NCI-H146 treated with DMSO at 0.1 percent for 48 hours (cell line): ENCODE results near the gene ZNF219.
A peak's percentile ranks its signal among the peaks of the same experiment; 100 is the strongest.

Experiments used
- DNase-seq: peaks from one replicate; lab custom pipeline; 2025; ENCODE audit not compliant: unreplicated experiment; lab: John Stamatoyannopoulos, UW

Gene ZNF219

DNA sequence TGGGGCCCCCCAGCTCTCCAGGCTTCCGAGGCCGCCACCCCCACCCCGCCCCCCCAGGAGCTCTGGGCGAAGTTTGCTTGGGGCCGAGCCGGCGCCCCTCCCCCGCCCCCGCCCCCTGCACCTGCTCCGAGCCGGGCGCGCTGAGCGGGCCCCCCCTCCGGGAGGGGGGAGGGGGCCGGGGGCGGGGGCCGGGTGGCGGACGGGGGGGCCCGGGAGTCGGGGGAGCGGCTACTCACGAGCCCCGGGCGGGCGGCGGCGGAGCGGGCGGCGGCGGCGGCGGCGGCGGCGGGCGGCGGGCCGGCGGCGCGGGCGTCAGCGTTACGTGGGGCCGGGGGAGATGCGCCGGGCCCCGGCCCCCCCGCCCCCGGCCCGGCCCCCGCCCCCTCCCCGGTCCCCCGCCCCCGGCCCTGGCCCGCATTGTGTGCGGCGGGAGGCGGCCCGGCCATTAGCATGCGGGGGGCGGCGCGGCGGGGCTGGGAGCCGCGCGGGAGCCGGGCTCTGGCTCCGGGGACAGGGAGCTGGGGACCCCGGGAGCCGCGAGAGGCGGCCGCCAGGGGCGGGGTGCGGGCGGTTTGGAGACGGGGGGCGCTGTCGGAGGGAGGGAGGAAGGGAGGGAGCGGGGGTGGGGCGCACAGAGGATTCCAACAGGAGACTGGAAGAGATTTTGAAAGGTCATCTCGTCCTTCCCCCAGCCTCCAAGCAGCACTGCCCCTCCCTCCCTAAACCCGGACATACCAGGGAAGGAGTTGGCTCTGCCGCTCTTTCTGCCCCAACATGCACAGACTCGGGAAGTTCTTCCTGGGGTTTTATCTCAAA lies at the start of gene ZNF219:
Gene ZNF219, minus strand, starts transcription at position 580 of the 816 bp plus-strand sequence. CDS start 5,064 bp downstream, outside the sequence.
- DNase-seq = peak; percentile 44

- DNase-seq = no peak
Observed at GRCh38 chr14:21145437-21145836, 47.0 kb upstream of the ZNF219 start.

DNA sequence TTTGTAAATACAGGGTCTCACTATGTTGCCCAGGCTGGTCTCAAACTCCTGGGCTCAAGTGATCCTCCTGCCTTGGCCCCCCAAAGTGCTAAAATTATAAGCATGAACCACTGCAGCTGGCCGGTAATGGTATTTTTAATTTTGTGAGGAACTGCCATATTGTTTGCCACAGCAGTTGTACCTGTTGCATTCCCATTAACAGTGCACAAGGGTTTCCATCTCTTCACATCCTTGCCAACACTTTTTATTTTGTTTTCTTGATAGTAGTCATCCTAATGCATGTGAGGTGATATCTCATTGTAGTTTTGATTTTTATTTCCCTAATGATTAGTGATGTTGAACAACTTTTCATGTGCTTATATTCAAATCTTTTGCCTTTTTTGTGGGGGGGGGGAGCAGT lies 43.9 kb upstream of the ZNF219 start:
- DNase-seq = no peak

- peak; percentile 0 for DNase-seq
Observed at GRCh38 chr14:21136024-21136423, 37.6 kb upstream of the ZNF219 start.

DNA sequence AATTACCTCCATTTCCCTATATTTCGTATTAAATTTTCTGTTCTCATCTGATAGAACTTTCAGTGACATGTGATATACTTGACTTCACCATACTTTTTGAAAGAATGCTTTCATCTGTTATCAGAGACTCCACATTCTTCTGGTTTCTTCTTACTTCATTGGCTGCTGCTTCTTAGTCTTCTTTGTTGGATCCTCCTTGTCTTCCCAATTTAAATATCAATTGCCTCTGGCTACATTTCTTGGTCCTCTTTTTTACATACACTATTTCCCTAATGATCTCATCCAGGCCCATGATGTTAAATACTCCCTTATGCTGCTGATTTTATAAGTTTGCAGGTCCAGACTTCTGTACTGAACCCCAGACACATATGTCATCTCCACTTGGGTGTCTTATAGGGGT lies 35.4 kb upstream of the ZNF219 start:
- DNase-seq = no peak

GRCh38 chr14:21123429-21123828 lies 25.0 kb upstream of the ZNF219 start:
- DNase-seq = no peak

- DNase-seq = no peak
Observed at GRCh38 chr14:21121122-21121521, 22.7 kb upstream of the ZNF219 start.

DNA sequence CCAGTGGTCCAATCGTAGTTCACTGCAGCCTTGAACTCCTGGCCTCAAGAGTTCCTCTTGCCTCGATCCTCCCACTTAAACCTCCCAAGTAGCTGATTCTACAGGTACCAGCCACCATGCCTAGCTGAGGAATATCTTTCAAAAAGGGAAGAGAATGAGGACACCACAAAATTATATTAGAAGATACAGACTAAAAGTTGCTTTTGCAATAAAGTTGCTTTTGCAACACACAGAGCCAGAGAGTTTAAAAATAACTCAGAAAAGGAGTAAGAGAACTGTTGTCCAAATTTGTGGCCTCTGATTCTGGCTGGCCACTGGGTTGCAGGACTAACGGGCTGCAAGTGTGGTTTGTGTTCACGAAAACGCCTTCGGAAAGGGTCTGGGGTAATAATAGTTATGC lies 22.2 kb upstream of the ZNF219 start:
- no peak for DNase-seq

DNA sequence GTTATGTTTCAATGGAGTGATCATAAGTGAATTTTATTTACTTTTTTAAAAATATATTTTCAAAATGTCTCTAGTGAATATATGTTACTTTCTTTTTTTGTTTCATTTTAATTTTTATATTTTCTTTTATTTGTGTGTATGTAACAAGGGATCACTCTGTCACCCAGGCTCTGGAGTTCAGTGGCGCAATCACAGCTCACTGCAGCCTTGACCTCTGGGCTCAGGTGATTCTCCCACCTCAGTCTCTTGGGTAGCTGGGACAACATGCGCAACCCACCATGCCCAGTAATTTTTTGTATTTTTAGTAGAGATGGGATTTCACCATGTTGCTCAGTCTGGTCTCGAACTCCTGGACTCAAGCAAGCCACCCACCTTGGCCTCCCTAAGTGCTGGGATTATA lies 20.5 kb upstream of the ZNF219 start:
- DNase-seq = no peak

DNA sequence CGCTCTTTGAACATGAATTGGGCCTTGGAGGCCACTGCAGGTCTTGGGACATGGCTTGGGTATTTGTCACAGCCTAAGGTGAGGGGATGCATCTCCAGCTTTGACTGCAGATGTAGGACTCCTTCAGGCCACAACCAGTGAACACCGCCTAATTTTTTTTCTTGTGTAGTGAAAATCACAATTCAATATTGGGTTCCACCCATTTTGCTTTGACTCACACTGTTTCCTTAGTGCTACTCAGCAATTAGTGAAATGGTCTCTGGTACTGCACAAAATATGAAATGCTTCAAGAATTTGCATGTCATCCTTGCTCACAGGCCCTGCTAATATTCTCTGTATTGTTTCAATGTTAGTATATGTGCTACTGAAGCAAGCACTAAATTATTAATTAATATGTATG lies 14.9 kb upstream of the ZNF219 start:
- DNase-seq = no peak

GRCh38 chr14:21112255-21112654 lies 13.8 kb upstream of the ZNF219 start:
- DNase-seq = no peak

DNA sequence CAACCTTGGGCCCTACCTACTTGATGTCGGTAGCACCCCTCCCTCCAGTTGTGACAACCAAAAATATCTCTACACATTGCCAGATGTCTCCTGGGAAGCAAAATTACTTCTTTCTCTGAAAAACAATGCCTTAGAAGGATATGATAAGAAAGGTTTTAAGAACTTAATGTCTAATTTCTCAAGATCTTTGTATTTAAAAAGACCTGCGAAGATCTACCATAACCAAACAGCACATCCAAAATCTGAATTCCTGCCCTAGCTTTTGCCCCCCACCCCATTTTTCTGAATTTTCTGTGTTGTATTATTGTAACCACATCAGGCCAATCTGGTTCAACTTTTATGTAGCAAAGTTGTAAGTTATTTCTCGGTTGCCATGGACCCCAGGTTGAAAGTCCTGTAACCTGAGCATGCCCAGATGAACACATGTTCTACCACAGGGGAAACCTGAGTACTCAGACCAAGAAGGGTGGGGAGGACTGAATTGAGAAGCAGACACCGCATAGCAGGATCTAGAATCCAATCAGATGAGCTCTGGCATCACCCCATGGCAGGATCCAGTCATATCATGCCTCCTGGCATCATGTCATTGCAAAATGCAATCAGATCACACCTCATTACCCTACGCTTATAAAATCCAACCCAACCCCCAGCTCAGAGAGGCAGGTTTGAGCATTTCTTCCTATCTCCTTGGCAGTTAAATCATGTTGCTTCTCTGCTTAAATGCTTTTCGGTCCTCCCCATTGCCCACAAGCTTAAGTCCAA lies 11.1 kb upstream of the ZNF219 start:
- no peak for DNase-seq

- DNase-seq = no peak
Observed at GRCh38 chr14:21108791-21109190, 10.3 kb upstream of the ZNF219 start.

GRCh38 chr14:21107283-21107800 lies 8.9 kb upstream of the ZNF219 start:
- no peak for DNase-seq

- peak; percentile 20 for DNase-seq
Observed at GRCh38 chr14:21106498-21107282, 8.2 kb upstream of the ZNF219 start.

DNA sequence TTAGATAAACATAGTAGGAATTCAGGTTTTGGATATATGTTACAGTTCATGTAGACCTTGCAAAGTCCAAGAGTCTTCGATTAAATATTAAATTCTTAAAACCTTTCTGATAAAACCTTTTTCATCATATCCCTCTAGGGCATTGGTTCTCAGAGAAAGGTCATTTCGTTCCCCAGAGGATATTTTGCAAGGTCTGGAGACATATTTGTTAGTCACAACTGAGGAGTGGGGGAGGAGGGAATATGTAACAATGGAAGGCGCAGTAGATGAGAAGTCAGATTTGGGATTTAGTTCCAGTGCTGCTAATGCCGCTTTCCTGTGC lies 7.7 kb upstream of the ZNF219 start:
- DNase-seq = no peak

GRCh38 chr14:21105095-21105494 lies 6.6 kb upstream of the ZNF219 start:
- DNase-seq = no peak

DNA sequence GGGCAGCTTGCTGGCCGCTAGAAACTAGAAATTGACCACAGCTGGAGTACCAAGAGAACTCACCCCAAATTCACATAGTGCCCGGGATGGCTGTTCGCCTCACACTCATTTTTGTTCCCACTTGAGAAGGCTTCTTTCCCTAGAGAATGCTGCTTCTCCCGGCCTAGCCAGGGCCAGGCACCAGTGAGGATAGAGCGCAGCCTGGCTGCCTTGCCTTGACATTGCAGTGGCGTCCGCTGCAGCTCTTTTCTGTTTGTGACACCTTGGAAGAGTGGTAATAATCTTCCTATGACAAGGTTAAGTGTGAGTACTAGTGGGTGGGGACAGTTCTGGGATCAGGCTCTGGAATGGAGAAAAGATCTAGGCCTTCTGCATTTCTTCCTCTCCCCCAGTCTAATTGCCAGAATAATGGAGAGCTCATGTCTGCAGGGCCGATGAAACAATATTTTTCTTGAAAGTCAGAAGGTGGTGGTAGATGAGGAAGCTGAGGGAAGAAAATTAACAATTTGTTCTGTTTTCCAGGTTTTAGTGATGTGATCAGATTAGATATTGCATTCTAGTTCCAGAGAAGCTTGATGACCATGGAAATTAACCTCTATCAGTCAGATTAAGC lies 6.1 kb upstream of the ZNF219 start:
- peak; percentile 63 for DNase-seq

DNA sequence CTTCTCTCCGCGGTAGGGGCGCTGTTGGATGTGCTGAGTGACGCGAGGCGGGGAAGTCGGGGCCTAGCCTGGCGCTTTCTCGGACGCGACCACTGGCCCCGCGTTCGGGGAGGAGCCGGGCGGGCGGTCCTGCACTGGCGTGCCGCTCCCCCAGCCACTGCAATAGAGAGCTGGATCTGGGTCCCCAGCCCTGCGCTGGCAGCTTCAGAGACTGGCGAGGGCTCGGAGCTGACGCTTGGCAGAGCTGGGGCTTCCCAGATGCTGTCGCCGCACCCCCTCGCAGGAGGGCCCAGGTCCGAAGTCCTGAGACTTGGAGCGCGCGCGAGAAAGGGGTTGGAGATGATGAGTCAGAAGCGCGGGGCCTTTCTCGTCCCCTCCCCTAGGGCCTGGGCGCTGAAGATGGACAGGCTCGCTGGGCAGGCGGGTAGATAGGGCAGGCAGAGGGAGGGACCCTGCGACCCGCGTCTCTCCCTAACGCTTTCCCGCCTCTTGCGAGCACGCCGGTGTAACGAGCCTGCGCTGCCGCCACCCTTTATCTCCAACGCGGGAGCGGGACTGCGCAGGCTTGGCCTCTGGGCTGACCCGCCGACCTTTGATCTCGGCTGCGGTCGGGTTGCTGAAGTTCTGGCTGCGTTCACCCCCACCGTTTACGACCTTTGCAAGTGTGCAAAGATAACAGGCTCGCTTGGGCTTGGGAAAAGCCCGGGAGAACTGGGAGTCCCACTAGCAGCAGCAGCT lies 5.4 kb upstream of the ZNF219 start:
- peak; percentile 87 for DNase-seq

GRCh38 chr14:21103411-21103709 lies 4.9 kb upstream of the ZNF219 start:
- no peak for DNase-seq
